Inflammatory macrophage (primary cell): ENCODE measurements around the gene ABCF2.

Experiments
- DNase-seq, 2 donors: peaks; one replicate each; pipeline ENCODE4 v3.0.0-alpha.2; 2020 to 2022

The ABCF2 gene

DNA sequence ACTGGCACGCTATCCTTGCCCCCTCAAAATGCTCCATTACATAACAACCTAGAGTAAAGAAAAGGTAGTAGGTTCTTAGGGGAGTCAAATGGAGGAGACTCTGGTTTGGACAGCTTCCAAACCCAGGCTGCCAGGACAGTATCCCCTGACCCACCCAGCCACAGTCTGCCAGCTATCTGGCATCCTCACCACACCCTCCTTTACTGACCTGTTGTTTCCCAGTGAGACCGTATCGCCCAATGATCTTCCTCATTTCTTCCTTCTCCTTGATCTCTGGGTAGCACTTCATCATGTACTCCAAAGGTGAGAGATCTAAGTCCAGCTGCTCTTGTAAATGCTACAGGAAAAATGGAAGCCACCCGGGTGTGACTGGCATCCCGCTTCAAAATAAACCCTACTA lies 11.6 kb downstream of the ABCF2 start:
- DNase-seq = no peak

DNA sequence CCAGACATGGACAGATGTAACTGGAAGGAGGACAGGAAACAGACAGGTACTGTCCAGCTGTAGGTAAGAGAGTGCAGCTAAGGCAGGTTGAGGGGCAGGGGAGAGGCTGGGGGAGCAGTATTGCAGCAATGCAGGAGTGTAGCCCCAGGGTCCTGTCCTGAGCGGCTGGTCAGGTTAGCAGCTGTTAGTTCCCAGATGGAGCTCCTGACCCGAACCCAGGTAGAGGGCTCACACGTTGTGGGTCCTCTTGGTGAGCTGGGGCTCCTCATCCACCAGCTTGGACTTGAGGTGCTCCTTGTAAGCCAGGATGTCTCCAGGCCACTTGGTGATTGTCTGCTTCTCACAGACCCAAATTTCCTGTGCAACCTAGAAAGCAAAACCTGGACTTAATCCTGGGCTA lies 13.2 kb downstream of the ABCF2 start:
- DNase-seq = no peak

DNA sequence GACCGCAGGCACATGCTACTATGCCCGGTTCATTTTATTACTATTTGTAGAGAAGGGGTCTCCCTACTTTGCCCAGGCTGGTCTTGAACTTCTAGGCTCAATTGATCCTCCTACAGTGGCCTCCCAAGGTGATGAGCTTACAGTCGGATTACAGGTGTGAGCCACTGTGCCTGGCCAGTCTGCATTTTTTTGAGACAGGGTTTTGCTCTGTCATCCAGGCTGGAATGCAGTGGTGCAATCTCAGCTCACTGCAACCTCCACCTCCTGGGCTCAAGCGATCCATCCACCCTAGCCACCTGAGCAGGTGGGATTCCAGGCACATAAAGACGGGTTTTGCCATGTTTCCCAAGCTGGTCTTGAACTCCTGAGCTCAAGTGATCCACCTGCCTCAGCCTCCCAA lies 14.4 kb downstream of the ABCF2 start:
- DNase-seq = no peak

DNA sequence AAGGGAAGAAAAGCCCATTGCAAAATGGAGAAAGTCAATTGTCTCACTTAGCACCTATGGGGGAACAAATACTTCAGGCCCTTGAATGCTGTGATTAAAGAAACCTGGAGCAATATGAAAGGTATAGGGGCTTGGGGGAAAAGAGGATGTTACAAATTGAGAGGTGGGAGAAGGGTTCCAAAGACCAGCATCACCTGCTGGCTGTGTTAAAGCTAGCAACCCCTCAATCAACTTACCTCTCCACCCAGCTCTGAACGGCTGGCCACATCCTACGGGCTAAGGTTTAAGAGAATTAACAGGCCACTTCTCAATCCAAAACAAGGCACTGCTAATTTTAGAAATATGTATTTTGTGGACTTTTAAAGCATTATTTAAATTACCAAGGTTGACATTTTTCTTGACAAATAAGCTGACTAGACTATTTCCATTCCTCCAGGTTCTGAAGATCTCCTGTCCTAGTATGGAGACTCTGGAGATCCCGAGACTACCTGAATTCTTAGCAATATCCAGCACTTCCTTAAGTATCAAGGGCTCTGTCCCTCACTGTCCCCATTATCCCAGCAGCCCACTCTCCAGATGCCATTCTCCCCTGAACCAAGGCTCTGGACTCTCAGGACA lies 15.7 kb downstream of the ABCF2 start:
- no peak for DNase-seq

DNA sequence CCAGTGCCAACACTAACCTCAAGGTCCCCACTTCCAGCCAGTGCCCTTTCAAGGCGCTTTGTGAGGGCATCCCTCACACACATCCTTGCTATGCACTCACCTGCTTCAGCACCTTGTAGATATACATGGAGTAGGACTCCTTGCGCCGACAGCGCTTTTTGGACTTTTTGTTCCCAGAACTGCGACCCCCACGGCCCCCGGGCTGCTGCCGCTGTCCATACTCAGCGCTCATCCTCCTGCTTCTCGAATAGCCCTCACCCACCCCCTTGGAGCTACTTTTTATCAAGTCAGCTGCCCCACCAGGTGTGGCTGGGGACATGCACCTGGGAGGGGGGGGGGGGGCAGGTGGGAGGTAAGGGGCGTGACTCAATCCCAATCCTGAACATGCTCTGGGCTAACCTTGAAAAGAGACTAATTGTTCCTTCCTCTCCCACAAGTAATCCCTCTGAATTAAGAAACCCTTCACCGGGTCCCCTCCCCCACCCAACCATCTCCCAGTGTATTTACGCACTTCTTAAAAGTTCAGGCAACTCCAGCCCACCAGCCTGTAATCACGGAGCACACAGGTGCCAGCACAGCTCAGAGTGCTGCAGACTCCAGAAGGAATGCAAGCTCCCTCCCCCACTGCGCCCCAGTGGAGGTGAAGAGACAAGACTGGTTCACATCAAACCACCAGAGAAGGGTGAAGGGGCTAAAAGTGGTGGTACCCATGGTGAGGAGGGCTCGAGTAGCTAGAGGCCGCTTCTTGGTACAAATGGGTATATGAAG lies 16.7 kb downstream of the ABCF2 start, which contains the start of gene H2BK1:
Gene H2BK1 (minus strand): TSS at position 402 of the 768 bp plus-strand sequence. CDS start 170 bp downstream, at position 232.
- no peak for DNase-seq

DNA sequence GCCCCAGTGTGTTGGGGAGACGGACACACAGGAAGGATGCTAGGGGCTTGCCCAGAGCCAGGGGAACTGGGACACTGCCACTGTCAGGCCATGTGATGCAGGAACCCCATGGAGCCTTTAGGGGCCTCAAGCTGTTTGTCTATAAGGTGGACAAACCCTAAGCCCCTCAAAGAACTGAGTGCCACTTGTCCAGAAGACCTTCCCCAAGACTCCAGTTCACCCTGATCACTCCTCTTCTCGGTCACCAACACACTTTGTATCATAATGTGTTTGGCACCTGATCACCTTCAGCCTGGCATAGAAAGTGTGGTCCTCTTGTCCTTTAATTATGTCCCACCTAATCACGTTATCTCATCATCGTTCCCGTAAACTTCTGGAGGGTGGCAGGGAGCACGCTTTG lies 17.4 kb downstream of the ABCF2 start:
- DNase-seq = no peak

DNA sequence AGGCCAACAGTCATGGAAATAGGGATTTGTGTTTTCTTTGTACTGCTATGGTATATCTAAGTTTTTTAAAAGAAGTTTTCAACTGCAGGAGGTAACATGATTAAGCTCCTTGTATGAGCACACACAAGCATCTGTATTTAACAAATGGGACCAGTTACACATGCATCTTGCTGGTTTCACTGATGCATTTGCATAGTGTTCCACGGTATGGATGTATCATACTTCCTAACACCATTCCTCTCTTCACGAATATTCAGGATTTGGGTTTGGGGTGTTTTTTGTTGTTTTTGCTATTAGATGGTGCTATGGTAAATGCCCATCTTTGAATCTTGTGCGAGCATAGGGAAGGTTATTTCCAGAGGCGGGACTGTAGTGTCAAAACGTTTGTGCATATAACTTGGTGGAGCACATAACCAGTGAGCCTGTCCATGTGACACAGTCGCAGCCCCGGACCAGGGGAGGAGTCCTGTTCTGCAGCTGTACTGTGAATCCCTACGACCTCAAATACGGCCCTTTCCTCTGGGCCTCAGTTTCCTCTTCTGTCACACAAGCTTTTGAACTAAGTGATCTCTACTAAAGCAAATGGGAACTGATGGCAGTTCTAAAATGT lies 18.6 kb downstream of the ABCF2 start:
- no peak for DNase-seq

DNA sequence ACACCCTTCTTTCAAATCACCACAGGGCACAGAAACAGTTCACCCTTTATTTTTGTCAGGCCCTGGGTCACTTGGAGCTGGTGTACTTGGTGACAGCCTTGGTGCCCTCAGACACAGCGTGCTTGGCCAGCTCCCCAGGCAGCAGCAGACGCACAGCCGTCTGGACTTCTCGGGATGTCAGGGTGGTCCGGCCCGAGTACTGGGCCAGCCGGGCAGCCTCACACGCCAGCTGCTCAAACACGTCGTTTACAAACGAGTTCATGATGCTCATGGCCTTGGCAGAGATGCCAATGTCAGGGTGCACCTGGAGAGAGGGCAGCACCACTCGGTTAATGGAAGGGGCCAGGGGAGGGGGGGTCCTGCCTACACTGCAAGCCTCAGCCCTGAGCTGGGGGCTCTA lies 19.2 kb downstream of the ABCF2 start:
- DNase-seq = no peak

DNA sequence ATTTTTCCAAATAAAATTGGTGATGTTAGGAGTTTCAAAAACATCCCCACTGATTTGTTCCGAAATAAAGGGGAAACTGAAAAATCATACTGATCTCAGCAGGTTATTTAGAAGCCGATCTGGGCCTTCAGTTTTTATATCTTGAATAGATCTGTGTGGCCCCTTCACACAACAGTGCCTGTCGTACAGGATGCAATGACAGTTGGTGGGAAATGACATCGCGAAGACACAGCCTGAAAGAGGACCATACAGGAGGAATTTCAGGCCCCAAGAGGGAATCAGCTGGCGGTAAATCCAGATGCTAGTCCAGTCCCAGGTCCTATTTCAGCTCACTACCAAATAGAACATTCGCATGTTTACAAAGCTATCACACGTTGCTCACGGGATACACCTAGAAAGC lies 19.7 kb downstream of the ABCF2 start:
- no peak for DNase-seq

DNA sequence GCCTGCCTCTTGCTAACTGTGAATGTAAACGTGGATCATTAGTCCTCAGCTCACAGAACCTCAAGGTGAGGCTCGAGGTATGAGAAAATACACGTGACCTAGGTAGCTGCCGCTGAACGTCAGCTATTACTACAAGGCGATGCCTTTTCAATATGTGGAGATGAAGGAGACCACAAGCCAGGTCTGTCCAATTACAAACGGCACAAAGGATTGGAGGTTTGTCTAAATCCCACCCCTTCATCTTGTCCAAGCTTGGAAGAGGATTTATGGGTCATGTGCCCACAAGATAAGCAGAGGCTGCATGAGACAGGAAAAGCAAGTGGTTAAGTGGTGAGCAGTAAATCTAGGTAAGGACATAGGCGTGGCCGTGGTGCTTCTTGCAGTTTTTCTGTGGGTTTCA lies 20.1 kb downstream of the ABCF2 start:
- DNase-seq = no peak

DNA sequence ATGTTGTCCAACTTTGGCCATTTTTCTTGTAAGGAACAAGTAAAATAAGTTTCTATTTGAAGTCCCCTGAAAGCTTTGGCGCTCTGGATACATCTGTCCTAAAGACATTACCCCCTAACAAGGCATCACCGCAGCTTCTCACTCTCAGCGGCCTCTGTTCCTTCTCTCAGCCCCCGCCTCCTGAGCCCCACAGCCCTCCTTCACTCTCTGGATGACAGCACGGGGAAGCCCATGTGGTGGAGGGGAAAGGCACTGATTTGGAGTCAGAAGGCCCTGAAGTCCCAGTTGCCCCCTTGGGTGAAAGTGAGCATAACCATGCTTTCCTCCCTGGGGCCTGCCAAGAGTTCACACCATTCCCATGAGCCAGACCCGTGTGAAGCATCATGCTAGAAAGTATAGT lies 21.3 kb downstream of the ABCF2 start:
- no peak for DNase-seq

DNA sequence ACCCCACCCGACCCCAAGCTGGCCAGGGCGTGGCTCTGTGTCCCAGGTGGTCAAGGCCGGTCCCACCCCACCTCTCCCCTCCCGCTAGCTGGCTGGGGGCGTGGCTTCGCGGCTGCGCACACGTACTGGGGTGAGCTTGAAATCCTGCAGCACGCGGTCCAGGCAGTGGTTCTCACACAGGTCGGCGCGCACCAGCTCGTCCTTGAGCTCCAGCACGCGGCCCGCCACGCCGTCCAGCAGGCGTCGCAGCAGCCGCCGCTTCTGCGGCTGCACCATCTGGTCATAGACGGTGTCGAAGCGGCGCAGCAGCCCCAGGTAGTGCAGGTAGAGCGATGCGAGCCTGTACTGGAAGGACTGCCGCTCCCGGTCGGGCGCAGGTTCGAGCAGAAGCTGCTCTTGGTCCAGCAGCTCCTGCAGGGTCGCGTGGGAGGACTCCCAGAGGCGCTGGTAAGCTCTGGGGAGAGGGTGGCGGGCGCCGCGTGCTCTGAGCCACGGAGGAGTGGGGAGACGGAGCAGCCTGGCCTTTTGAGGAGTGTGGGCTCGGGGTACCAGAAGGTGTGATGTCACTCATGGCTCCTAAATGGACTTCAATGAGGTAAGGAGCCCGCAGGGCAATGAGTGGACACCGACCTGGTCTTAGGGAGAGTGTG lies 22.5 kb downstream of the ABCF2 start:
- DNase-seq = no peak

DNA sequence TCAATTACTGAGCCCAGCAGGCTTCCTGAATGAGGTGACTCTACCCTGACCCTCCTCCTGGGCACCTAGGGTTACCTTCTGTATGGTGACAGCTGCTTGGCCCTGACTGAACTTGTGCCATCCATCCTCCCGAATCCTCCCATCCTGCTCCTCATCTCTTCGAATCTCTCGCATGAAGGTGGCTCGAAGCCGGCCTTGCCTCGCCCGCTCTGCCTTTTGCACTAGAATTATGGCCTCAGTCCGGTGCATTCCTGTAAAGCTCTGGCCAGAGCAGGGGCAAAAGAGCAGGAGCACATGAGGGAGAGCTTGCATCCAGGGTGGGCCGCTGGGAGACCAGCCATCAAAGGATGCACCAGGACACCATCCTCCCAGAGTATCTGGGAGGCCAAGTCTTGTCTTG lies 24.2 kb downstream of the ABCF2 start:
- DNase-seq = no peak

DNA sequence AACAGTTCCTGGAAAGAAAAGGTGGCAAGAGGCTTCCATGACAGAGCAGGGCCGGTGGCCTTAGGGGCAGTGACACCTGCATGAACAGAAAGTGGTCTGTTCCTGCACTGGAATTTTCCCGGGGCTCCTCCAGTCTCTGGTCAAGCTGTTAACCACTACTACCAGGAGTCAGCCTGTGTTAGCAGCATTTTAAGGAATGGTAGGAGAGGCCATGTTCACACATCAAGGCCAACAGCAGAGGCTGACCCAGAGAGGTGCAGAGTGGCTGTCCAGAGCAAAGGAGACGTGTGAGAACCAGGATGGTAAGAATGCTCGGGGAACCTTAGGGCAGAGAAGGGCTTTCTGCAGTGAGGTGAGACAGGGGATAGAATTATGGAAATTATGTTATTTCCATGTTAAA lies 25.3 kb downstream of the ABCF2 start:
- DNase-seq = no peak

DNA sequence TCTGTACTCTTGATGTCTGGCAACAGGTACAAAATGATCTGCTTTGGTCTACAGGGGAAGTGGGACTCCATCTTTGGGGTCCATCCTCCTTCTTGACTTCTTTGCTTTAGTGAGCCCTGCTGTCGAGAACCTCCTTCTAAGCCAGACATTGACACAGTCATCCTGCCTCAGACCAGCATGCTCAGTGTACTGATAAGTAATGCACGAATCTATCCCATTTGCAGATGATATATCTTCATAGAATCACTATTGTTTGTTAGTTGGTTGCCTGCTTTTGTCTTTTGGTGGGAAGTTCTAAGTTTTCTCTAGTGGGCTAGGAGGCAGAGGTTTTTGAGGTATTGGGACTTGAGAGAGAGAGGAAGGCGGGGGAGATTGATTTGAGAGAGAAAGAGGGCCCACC lies 25.7 kb downstream of the ABCF2 start:
- no peak for DNase-seq

DNA sequence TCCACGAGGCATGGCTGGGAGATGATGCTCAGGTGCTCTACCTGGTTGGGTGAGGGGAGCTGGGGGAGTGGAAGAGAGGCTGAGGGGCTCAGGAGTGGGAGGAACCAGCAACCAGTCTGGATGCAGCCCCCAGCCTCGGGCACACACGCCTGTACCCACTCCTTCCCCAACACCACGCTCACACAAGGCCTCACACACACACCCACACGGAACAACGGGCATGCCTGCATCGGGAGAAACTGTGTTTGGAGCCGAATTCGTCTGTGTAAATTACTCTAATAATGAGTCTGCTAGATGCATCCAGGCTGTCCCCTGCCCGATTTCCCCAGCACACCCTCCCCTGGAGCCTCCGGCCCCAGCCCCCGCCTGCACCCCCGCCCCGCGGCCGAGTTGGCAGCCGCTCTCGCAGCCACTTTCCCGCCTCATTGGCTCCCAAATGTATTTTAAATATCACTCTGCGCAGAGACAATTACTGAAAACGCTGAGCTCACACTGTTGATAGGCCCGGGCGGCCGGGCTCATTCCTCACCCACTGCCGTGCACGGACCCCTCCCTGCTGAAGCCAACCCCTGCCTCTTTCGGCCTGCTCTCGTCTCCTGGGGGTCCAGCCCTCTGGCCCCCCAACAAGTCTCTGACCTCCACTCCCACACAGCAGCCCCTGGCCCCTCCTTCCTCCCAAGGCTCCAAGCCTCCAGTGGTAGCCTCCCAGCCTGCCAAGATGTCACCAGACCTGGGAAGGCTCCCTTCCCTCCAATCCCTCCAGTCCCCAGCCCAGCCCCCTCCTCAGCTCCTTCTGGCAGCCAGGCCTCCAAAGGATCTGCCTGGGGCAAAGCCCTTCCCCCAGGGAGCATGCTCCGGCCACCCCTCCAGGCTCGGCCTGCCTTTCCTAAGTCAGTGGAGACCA lies 27.8 kb downstream of the ABCF2 start:
- no peak for DNase-seq

DNA sequence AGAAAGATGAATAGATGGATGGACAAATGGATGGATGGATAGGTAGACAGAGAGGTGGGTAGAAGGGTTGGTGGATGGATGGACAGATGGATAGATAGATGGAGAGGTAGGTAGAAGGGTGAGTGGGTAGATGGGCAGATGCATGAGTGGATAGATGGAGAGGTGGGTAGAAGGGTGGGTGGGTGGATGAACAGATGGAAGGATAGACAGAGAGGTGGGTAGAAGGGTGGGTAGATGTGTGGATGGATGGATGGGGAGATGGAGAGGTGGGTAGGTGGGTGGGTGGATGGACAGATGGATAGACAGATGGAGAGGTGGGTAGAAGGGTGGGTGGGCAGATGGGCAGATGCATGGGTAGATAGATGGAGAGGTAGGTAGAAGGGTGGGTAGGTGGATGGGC lies 29.1 kb downstream of the ABCF2 start:
- DNase-seq = no peak

DNA sequence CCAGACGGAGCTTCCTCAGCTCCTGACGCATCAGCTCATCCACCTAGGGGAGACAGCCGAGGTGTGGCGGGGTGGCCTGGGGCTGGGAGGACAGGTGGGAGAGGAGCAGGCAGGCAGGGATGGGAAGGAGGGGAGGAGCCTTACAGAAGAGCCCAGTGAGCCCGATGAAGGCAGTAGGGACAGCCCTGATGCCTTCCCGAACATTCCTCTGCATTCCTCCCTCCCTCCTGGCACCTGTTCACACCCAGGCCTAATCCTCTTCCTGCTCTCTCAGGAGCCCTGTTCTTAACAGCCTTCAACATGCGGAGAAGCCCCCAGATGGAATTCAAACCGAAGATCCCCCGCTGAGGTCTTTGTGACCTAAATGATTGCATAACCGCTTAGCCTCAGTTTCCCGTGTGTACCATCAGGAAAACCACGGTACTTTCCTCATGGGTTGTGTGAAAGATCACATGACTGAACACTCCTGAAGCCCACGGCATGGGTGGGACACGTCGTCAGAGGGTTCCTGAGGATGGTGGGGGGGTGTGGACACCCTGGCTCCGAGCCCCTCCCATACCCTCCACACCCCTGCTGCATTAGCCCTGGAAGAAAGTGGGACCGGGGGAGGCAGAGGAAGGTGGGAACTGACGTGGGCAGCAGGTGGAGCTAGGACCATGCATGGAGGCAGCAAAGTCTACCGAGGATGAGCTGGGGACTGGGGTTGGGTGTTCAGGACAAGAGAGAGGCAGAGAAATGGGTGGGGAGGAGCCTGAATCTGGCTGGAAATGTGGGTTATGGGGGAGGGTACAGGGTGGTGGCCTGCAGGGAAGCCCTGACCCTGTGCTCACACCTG lies 31.2 kb downstream of the ABCF2 start:
- no peak for DNase-seq

DNA sequence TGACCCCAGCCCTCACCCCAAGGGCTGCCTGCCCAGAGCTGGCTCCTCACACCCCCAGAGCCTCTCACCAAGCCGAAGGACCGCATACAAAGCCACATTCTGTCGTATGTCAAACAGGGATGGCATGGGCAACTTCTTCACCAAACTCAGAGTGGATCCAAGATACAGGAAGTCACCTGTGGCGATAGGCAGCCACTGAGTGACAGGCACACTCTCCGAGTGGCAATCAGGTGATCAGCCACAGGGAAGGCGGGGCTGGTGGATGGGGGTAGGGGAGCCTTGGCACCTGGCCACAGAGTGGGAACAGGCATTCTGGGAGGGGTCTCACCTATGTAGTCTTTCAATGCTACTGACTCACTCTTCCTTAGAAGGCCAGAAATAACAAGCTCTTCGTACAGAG lies 32.8 kb downstream of the ABCF2 start:
- no peak for DNase-seq

DNA sequence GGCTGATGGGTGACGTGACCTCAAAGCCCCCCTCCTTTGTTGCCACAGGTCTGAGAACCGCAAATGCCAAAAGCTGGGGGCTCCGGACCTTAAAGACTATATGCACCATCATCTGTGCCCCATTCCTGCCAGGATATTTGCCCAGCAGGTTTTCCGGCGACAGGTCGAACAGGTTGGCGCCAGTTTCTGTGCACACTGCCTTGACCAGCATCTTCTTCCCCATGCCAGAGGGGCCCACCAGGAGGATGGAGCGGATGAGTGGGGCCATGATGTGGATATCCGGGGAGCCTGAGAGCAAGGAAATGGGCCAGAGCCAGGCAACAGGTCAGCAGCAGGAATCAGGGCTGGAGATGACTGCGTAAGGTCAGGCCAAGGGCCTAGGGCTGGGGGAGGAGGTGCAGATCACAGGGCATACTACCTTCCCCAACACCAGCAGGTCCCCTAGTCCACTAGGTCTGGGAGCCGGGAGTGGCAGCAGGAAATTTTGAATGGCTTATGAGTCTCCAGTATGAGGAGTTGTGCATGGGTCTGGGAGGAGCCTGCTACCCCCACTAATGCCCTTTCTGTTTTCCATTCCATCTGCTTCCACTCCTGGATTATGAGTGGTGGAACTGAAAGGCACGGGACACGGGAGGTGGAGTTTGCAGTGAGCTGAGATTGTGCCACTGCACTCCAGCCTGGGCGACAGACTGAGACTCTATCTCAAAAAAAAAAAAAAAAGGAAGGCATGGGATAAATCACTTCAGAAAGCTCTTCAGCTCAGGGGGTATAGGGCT lies 33.6 kb downstream of the ABCF2 start:
- no peak for DNase-seq
